ENCODE measurements around the gene HMOX1. TPM values are rescaled to one million over a fixed set of nuclear protein-coding genes. Genes with fewer than 3 reads are reported as not detected.

The HMOX1 gene
- total and polyA plus RNA-seq, 2 of the 13 experiments (the other 11 are each of a cell fraction or from before 2014, with no cell fraction given), result 53.6 to 67.4 TPM

- TF ChIP-seq ZNF430 (CRISPR knock-in tag; IDR thresholded peaks at IDR 0.05), result peak; percentile 20; the same call in 1 of the 2 replicates
- TF ChIP-seq ZNF704 (CRISPR knock-in tag; IDR thresholded peaks at IDR 0.05; ENCODE audit: borderline replicate concordance), result peak; percentile 61; the same call in 1 of the 2 replicates
- 0 out of 2 replicates have a peak, but pooled peaks have one; percentile 11 for TF ChIP-seq ZNF629 (CRISPR knock-in tag; conservative IDR thresholded peaks at IDR 0.05)
- no peak for TF ChIP-seq ZNF329 (CRISPR knock-in tag; IDR thresholded peaks at IDR 0.05; ENCODE audit: low read depth)
- TF ChIP-seq ZNF382 (CRISPR knock-in tag; IDR thresholded peaks at IDR 0.05; ENCODE audit: borderline replicate concordance), result no peak
- TF ChIP-seq RAD51 (IDR thresholded peaks at IDR 0.05; ENCODE audit: borderline replicate concordance), result peak; percentile 86
- peak; percentile 78; the same call in 1 of the 2 replicates for TF ChIP-seq KLF6 (CRISPR knock-in tag; IDR thresholded peaks at IDR 0.05)
- 0 out of 2 replicates have a peak, but pooled peaks have one; percentile 44 for TF ChIP-seq RNF2 (conservative IDR thresholded peaks at IDR 0.05; ENCODE audit: low read depth)
- TF ChIP-seq, protein P1, sequence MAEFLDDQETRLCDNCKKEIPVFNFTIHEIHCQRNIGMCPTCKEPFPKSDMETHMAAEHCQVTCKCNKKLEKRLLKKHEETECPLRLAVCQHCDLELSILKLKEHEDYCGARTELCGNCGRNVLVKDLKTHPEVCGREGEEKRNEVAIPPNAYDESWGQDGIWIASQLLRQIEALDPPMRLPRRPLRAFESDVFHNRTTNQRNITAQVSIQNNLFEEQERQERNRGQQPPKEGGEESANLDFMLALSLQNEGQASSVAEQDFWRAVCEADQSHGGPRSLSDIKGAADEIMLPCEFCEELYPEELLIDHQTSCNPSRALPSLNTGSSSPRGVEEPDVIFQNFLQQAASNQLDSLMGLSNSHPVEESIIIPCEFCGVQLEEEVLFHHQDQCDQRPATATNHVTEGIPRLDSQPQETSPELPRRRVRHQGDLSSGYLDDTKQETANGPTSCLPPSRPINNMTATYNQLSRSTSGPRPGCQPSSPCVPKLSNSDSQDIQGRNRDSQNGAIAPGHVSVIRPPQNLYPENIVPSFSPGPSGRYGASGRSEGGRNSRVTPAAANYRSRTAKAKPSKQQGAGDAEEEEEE (CRISPR knock-in tag; IDR thresholded peaks at IDR 0.05; ENCODE audit: borderline replicate concordance), result no peak
- TF ChIP-seq, protein P2, sequence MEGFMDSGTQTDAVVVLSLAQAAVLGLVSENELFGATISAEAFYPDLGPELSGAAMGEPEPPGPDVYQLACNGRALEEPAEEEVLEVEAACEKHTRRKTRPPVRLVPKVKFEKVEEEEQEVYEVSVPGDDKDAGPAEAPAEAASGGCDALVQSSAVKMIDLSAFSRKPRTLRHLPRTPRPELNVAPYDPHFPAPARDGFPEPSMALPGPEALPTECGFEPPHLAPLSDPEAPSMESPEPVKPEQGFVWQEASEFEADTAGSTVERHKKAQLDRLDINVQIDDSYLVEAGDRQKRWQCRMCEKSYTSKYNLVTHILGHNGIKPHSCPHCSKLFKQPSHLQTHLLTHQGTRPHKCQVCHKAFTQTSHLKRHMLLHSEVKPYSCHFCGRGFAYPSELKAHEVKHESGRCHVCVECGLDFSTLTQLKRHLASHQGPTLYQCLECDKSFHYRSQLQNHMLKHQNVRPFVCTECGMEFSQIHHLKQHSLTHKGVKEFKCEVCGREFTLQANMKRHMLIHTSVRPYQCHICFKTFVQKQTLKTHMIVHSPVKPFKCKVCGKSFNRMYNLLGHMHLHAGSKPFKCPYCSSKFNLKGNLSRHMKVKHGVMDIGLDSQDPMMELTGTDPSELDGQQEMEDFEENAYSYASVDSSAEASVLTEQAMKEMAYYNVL (CRISPR knock-in tag; IDR thresholded peaks at IDR 0.05; ENCODE audit: borderline replicate concordance), result peak; percentile 39; the same call in 1 of the 2 replicates
- peak; percentile 70; the same call in 1 of the 2 replicates for TF ChIP-seq ZSCAN29 (CRISPR knock-in tag; conservative IDR thresholded peaks at IDR 0.05)
- no peak for TF ChIP-seq NONO (IDR thresholded peaks at IDR 0.05)
- 0 out of 2 replicates have a peak, but pooled peaks have one; percentile 43 for TF ChIP-seq NONO (CRISPR knock-in tag; conservative IDR thresholded peaks at IDR 0.05)
- TF ChIP-seq NKX3-1 (CRISPR knock-in tag; IDR thresholded peaks at IDR 0.05), result 0 out of 2 replicates have a peak, but pooled peaks have one; percentile 65
- TF ChIP-seq TBL1XR1 (IDR thresholded peaks at IDR 0.05; ENCODE audit: borderline replicate concordance, low read length, partially characterized antibody), result no peak
- peak; percentile 26; the same call in 1 of the 2 replicates for TF ChIP-seq ZNF644 (CRISPR knock-in tag; IDR thresholded peaks at IDR 0.05; ENCODE audit: low read depth)
- 0 out of 2 replicates have a peak, but pooled peaks have one; percentile 55 for TF ChIP-seq ZMAT3 (CRISPR knock-in tag; conservative IDR thresholded peaks at IDR 0.05)
- peak; percentile 70 for TF ChIP-seq ETV5 (CRISPR knock-in tag; IDR thresholded peaks at IDR 0.05; ENCODE audit: borderline replicate concordance)
- peak; percentile 71 for TF ChIP-seq ZBTB38 (CRISPR knock-in tag; IDR thresholded peaks at IDR 0.05)
- no peak for TF ChIP-seq ZNF576 (CRISPR knock-in tag; IDR thresholded peaks at IDR 0.05)
- TF ChIP-seq ZNF570 (CRISPR knock-in tag; IDR thresholded peaks at IDR 0.05; ENCODE audit: borderline replicate concordance), result no peak
- peak; percentile 97 for TF ChIP-seq RBFOX2 (IDR thresholded peaks at IDR 0.05; ENCODE audit: low read depth, low read length)
- TF ChIP-seq, protein P3, sequence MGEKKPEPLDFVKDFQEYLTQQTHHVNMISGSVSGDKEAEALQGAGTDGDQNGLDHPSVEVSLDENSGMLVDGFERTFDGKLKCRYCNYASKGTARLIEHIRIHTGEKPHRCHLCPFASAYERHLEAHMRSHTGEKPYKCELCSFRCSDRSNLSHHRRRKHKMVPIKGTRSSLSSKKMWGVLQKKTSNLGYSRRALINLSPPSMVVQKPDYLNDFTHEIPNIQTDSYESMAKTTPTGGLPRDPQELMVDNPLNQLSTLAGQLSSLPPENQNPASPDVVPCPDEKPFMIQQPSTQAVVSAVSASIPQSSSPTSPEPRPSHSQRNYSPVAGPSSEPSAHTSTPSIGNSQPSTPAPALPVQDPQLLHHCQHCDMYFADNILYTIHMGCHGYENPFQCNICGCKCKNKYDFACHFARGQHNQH (CRISPR knock-in tag; IDR thresholded peaks at IDR 0.05), result peak; percentile 76; the same call in 1 of the 2 replicates
These were observed at the start of gene HMOX1 (continued) for GRCh38 chr22:35380537-35381423.
